22Rv1 (cell line): Measurements from ENCODE around the gene COBLL1.

Experiments used
- ZFX ChIP-seq: fragments of 450-650 bp; IDR thresholded peaks from 2 replicates; pipeline ENCODE4 v1.6.1; 2017; ENCODE audit warnings: antibody characterized with exemption, borderline replicate concordance
- TF ChIP-seq, protein P1 (sequence below): fragments of 450-650 bp; IDR thresholded peaks from 2 replicates; pipeline ENCODE4 v1.5.1; 2017; ENCODE audit warnings: mild to moderate bottlenecking

DNA sequence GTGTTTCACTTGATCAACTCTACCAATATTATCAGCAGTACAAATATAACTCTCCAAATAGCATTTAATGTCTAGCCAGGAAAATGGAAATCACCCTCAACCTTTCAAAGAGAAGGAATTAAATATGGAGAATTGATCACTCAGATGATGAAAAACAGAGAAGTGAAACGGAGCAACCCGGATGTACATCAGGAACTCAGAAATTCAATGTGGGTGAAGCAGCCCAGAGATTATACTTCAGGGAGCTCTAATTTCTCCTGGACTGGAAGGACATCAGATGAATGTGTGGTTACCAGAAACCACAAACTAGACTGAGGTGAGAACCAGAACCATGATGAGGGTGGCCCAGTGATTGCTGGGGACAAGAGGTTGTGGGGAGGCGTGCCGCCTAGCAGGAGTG lies 35.5 kb upstream of the COBLL1 start:
- TF ChIP-seq, protein P1, sequence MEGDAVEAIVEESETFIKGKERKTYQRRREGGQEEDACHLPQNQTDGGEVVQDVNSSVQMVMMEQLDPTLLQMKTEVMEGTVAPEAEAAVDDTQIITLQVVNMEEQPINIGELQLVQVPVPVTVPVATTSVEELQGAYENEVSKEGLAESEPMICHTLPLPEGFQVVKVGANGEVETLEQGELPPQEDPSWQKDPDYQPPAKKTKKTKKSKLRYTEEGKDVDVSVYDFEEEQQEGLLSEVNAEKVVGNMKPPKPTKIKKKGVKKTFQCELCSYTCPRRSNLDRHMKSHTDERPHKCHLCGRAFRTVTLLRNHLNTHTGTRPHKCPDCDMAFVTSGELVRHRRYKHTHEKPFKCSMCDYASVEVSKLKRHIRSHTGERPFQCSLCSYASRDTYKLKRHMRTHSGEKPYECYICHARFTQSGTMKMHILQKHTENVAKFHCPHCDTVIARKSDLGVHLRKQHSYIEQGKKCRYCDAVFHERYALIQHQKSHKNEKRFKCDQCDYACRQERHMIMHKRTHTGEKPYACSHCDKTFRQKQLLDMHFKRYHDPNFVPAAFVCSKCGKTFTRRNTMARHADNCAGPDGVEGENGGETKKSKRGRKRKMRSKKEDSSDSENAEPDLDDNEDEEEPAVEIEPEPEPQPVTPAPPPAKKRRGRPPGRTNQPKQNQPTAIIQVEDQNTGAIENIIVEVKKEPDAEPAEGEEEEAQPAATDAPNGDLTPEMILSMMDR: no peak
- no peak for TF ChIP-seq ZFX
